ENCODE measurements around the gene RDH5. TPM values are rescaled to one million over a fixed set of nuclear protein-coding genes. Genes with fewer than 3 reads are reported as not detected.

RDH5 gene
- total and polyA plus RNA-seq, 9 donors, result 3.7 to 8.9 (median 5.9) TPM

DNA sequence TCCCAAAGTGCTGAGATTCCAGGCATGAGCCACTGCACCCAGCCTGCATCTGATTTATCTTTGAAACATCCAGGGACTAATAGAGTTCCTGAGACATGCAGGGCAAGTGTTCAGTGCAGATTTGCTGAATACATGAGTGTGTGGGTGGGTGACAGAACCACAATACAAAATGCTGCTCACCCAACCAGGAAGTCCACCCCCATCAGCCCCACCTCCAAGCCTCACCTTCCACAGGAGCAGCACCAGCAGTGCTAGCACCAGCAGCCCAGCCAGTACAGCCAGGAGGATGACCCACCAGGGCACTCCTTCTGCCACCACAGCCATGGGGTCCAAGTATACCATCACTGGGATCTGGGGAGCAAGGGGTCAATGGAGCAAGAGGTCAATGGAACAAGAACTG is 32.4 kb upstream of the RDH5 start:
- Histone ChIP-seq H3K4me1 (ENCODE audit: insufficient read depth) (no peaks in the 10 kb centered on the region), H3K9me3 (no peaks in the 10 kb centered on the region), H3K27me3 (no peaks in the 10 kb centered on the region), H3K4me3 (no peak overlapping the region), H3K27ac (no peak overlapping the region), H3K36me3 (no peaks in the 10 kb centered on the region)
- TF ChIP-seq CTCF (IDR thresholded peaks at IDR 0.05) (no peak), EP300 (IDR thresholded peaks at IDR 0.05) (no peak), POLR2A (IDR thresholded peaks at IDR 0.05) (no peak)
- intact Hi-C loops (cut with DNase I), result no loop called here
- peak in 1 of 5 donors; percentile 14 for DNase-seq

GRCh38 chr12:55688716-55689655 is 31.2 kb upstream of the RDH5 start:
- H3K27ac ChIP-seq, result no peak overlapping the region
- intact Hi-C loops (cut with DNase I), result no loop called here
- TF ChIP-seq CTCF (IDR thresholded peaks at IDR 0.05) (no peak), POLR2A (IDR thresholded peaks at IDR 0.05) (no peak), EP300 (IDR thresholded peaks at IDR 0.05) (no peak)
- H3K4me1 ChIP-seq (ENCODE audit: insufficient read depth), result no peaks in the 10 kb centered on the region
- H3K27me3 ChIP-seq, result no peaks in the 10 kb centered on the region
- WGBS, 3 donors, result 88 to 93% (median 90%) methylated on average over 16 of the region's 16 CpGs
- H3K9me3 ChIP-seq, result no peaks in the 10 kb centered on the region
- DNase-seq, result peak in 1 of 5 donors; percentile 8
- H3K36me3 ChIP-seq, result no peaks in the 10 kb centered on the region
- no peak overlapping the region for H3K4me3 ChIP-seq

- peak in 1 of 5 donors; percentile 20 for DNase-seq
- H3K36me3 ChIP-seq, result no peaks in the 10 kb centered on the region
Measured at GRCh38 chr12:55692631-55693322, 27.4 kb upstream of the RDH5 start.

More at GRCh38 chr12:55692631-55693322, 27.4 kb upstream of the RDH5 start:
- no peak overlapping the region for H3K4me3 ChIP-seq
- H3K27me3 ChIP-seq, result no peaks in the 10 kb centered on the region
- H3K4me1 ChIP-seq (ENCODE audit: insufficient read depth), result no peaks in the 10 kb centered on the region
- WGBS, 3 donors, result 92 to 93% (median 93%) methylated on average over 12 of the region's 12 CpGs
- H3K27ac ChIP-seq, result no peak overlapping the region
- no peak for TF ChIP-seq CTCF (IDR thresholded peaks at IDR 0.05)
- no peak for TF ChIP-seq POLR2A (IDR thresholded peaks at IDR 0.05)
- no peak for TF ChIP-seq EP300 (IDR thresholded peaks at IDR 0.05)
- intact Hi-C loops (cut with DNase I), result no loop called here
- H3K9me3 ChIP-seq, result no peaks in the 10 kb centered on the region
